GM20431 (cell line): ENCODE results near the gene BAHCC1.
"Not testable (repeated sequence)": the region's sequence is repeated elsewhere in the genome, so short reads cannot be mapped to it uniquely, and the experiment has no call there.

ENCODE experiments used
- in situ Hi-C: fragments of 300-500 bp; cut with MseI, MboI; formaldehyde crosslinking; loops from one replicate; pipeline ENCODE4 v1.15.0; 2020; ENCODE audit warnings: low sequenced_read_pairs; ENCODE audit not compliant: unreplicated experiment

BAHCC1 gene

GRCh38 chr17:81394921-81395599 is at the start of gene BAHCC1:
BAHCC1 (plus strand) TSS chr17:81395457; CDS start chr17:81399740, 4,283 bp downstream.
- in situ Hi-C loops = no loop called here

GRCh38 chr17:81346090-81346907 is 49.0 kb upstream of the BAHCC1 start:
- in situ Hi-C loops = no loop called here

GRCh38 chr17:81346908-81347349 is 48.3 kb upstream of the BAHCC1 start:
- in situ Hi-C loops = no loop called here

- in situ Hi-C loops = no loop called here
Measured at GRCh38 chr17:81347437-81347836, 47.8 kb upstream of the BAHCC1 start.

GRCh38 chr17:81348097-81349055 is 46.9 kb upstream of the BAHCC1 start:
- in situ Hi-C loops = no loop called here

GRCh38 chr17:81349397-81350319 is 45.6 kb upstream of the BAHCC1 start:
- in situ Hi-C loops = no loop called here

- in situ Hi-C loops = no loop called here
Measured at GRCh38 chr17:81350320-81350890, 44.9 kb upstream of the BAHCC1 start.

- in situ Hi-C loops = not testable (repeated sequence)
Measured at GRCh38 chr17:81351329-81352052, 43.8 kb upstream of the BAHCC1 start.

GRCh38 chr17:81352056-81352455 is 43.2 kb upstream of the BAHCC1 start:
- in situ Hi-C loops = not testable (repeated sequence)

- in situ Hi-C loops = no loop called here
Measured at GRCh38 chr17:81354252-81354953, 40.9 kb upstream of the BAHCC1 start.

GRCh38 chr17:81354954-81355347 is 40.3 kb upstream of the BAHCC1 start:
- in situ Hi-C loops = no loop called here

GRCh38 chr17:81359218-81359617 is 36.0 kb upstream of the BAHCC1 start:
- in situ Hi-C loops = no loop called here

GRCh38 chr17:81362001-81362400 is 33.3 kb upstream of the BAHCC1 start:
- in situ Hi-C loops = not testable (repeated sequence)

GRCh38 chr17:81364278-81365147 is 30.7 kb upstream of the BAHCC1 start:
- in situ Hi-C loops = no loop called here

- in situ Hi-C loops = no loop called here
Measured at GRCh38 chr17:81365148-81365600, 30.1 kb upstream of the BAHCC1 start.
